Endothelial cell of umbilical vein (primary cell): Measurements from ENCODE around the gene KIAA0930. TPM values are rescaled to one million over a fixed set of nuclear protein-coding genes. Genes with fewer than 3 reads are reported as not detected.

ENCODE experiments used
- BruUV-seq: library from RNA; stranded (reverse); fragments of 400-500 nt; replicated peaks from 2 replicates; lab custom pipeline; 2021; lab: Mats Ljungman, UMichigan
- CTCF ChIA-PET: fragments of 300-600, 350-600 bp; sonication (Branson Sonifier 250); formaldehyde crosslinking; loops from one replicate; lab custom pipeline; 2021; ENCODE audit warnings: antibody characterized with exemption, inconsistent platforms; lab: Charles Lee
- POLR2A ChIA-PET: fragments of 300-600, 350-600 bp; sonication (Branson Sonifier 250); formaldehyde crosslinking; loops from one replicate; lab custom pipeline; 2021; ENCODE audit warnings: antibody characterized with exemption, inconsistent platforms; lab: Charles Lee
- DNase-seq: peaks from one replicate; pipeline ENCODE4 v3.0.0-alpha.2; 2011; ENCODE audit warnings: low read depth, low spot score
- FAIRE-seq: peaks from 2 replicates; lab custom pipeline; 2011; peaks lifted over from hg19 to GRCh38; lab: Jason Lieb, UNC
- H2AFZ ChIP-seq: 2 replicates; pipeline ENCODE4 v1.6.0; 2012; ENCODE audit warnings: low read depth, low read length, control low read depth, inconsistent platforms
- H3K27ac ChIP-seq: 2 replicates; pipeline ENCODE4 v1.5.1; 2011; ENCODE audit warnings: low read depth, mild to moderate bottlenecking, control low read depth, low read length, moderate library complexity; ENCODE audit not compliant: insufficient read depth
- H3K27me3 ChIP-seq, 2 experiments: 2 replicates each; pipeline versions ENCODE4 v1.6.0 to v1.6.1; 2011; ENCODE audit warnings: low read length in 2 of 2, mixed read lengths in 1 of 2; ENCODE audit not compliant: control insufficient read depth in 2 of 2, insufficient read depth in 2 of 2
- H3K36me3 ChIP-seq, 2 experiments: 2 replicates in 1 of 2; 3 replicates in 1 of 2; pipeline ENCODE4 v1.5.1; 2011; ENCODE audit warnings: low read length in 2 of 2, mild to moderate bottlenecking in 1 of 2, moderate library complexity in 1 of 2; ENCODE audit not compliant: control insufficient read depth in 2 of 2, insufficient read depth in 2 of 2; ENCODE audit errors: extremely low read depth in 1 of 2
- H3K4me1 ChIP-seq: 3 replicates; pipeline ENCODE4 v1.5.1; 2011; ENCODE audit warnings: mild to moderate bottlenecking, low read length; ENCODE audit not compliant: control insufficient read depth, insufficient read depth; ENCODE audit errors: extremely low read depth
- H3K4me2 ChIP-seq: 2 replicates; pipeline ENCODE4 v1.6.1; 2011; ENCODE audit warnings: low read length, control low read depth, mixed read lengths; ENCODE audit not compliant: insufficient read depth
- H3K4me3 ChIP-seq, 3 experiments: fragments of 200-600 bp in 1 of 3; sonication (generic), shearing (Covaris generic) in 1 of 3; replicated peaks in 1 of 3; 2 replicates each; pipeline ENCODE4 v1.5.1; 2011 to 2016; ENCODE audit warnings: control low read depth in 3 of 3, low read length in 3 of 3, mild to moderate bottlenecking in 2 of 3, inconsistent platforms in 1 of 3, low read depth in 1 of 3, moderate library complexity in 1 of 3; ENCODE audit not compliant: insufficient read depth in 1 of 3
- H3K79me2 ChIP-seq: 2 replicates; pipeline ENCODE4 v1.6.0; 2012; ENCODE audit warnings: low read length, inconsistent platforms; ENCODE audit not compliant: control insufficient read depth, insufficient read depth
- H3K9ac ChIP-seq: replicated peaks from 2 replicates; pipeline ENCODE3; 2011; ENCODE audit warnings: low read length, control low read depth; ENCODE audit not compliant: insufficient read depth; ENCODE audit errors: extremely low read depth
- H3K9me1 ChIP-seq: replicated peaks from 3 replicates; pipeline ENCODE4 v1.6.0; 2011; ENCODE audit warnings: mild to moderate bottlenecking, low read length; ENCODE audit not compliant: control insufficient read depth, insufficient read depth; ENCODE audit errors: extremely low read depth
- H3K9me3 ChIP-seq: replicated peaks from 2 replicates; pipeline ENCODE4 v1.5.1; 2012; ENCODE audit warnings: low read length, inconsistent platforms; ENCODE audit not compliant: control insufficient read depth, insufficient read depth
- H4K20me1 ChIP-seq: replicated peaks from 2 replicates; pipeline ENCODE3; 2011; ENCODE audit warnings: mild to moderate bottlenecking, low read length; ENCODE audit not compliant: control insufficient read depth, insufficient read depth; ENCODE audit errors: extremely low read depth
- EZH2 ChIP-seq: IDR thresholded peaks from 2 replicates; pipeline ENCODE4 v1.6.1; 2012; ENCODE audit warnings: borderline replicate concordance, low read depth, mild to moderate bottlenecking, moderate library complexity, low read length, inconsistent platforms; ENCODE audit not compliant: severe bottlenecking
- FOS ChIP-seq: IDR thresholded peaks from 2 replicates; pipeline ENCODE4 v1.6.1; 2011; ENCODE audit warnings: mild to moderate bottlenecking, low read length, moderate library complexity, borderline replicate concordance; ENCODE audit not compliant: insufficient read depth
- GATA2 ChIP-seq: IDR thresholded peaks from 2 replicates; pipeline ENCODE4 v1.7.0; 2011; ENCODE audit warnings: low read depth, mild to moderate bottlenecking, moderate library complexity, mixed read lengths, low read length; ENCODE audit not compliant: insufficient read length, insufficient read depth
- JUN ChIP-seq: IDR thresholded peaks from 2 replicates; pipeline ENCODE4 v1.6.1; 2011; ENCODE audit warnings: borderline replicate concordance, low read depth; ENCODE audit not compliant: insufficient read length, insufficient read depth
- MAX ChIP-seq: IDR thresholded peaks from 2 replicates; pipeline ENCODE4 v1.6.1; 2011; ENCODE audit not compliant: insufficient read depth, insufficient read length
- MYC ChIP-seq: IDR thresholded peaks from one replicate; pipeline ENCODE4 v1.6.1; 2011; ENCODE audit warnings: mild to moderate bottlenecking, low read depth, low read length
- POLR2A ChIP-seq: IDR thresholded peaks from 2 replicates; pipeline ENCODE4 v1.6.1; 2012; ENCODE audit warnings: low read depth, mild to moderate bottlenecking, control low read depth, low read length
- POLR2AphosphoS5 ChIP-seq: IDR thresholded peaks from 2 replicates; pipeline ENCODE4 v1.6.1; 2012; ENCODE audit warnings: low read depth, mild to moderate bottlenecking, control low read depth, low read length, moderate library complexity; ENCODE audit not compliant: insufficient read depth
- dilution Hi-C: fragments of 300-500 bp; cut with MboI; formaldehyde crosslinking; loops from one replicate; pipeline ENCODE4 v1.15.0; 2019; ENCODE audit warnings: low sequenced_read_pairs; ENCODE audit not compliant: extremely low pct_ligation_motif_present
- intact Hi-C: fragments of 100-400 bp; cut with micrococcal nuclease; formaldehyde crosslinking; loops from one replicate; pipeline ENCODE4 v1.10.0; 2022
- polyA plus RNA-seq, 4 experiments: library from polyadenylated mRNA; depleted of rRNA in 3 of 4; stranded (reverse) in 3 of 4; unstranded in 1 of 4; fragments of >200 nt; gene quantifications; 2 replicates each; pipeline versions ENCODE4 v1.2.1 to v1.2.3, GENCODE V29; 2011 to 2012; ENCODE audit warnings: missing spikeins in 1 of 4
- total RNA-seq: library from RNA; stranded (reverse); gene quantifications from 2 replicates; pipeline ENCODE4 v1.2.3, GENCODE V29; 2021
- TF ChIP-seq, protein P1 (sequence below), 2 donors: IDR thresholded peaks; 1 replicate in 1 of 2; 2 replicates in 1 of 2; pipeline ENCODE4 v1.5.1; 2011; ENCODE audit warnings: low read length in 2 of 2, mild to moderate bottlenecking in 2 of 2, moderate library complexity in 2 of 2, control low read depth in 1 of 2, inconsistent platforms in 1 of 2, low read depth in 1 of 2; ENCODE audit not compliant: insufficient read depth in 1 of 2; ENCODE audit errors: extremely low read depth in 1 of 2

Gene KIAA0930
- total and polyA plus RNA-seq, 2 donors (not counting 3 experiments of a cell fraction or from before 2014, with no cell fraction given), result 37.9 to 53.6 TPM

GRCh38 chr22:45163099-45163450 is 77.6 kb downstream of the KIAA0930 start:
- intact Hi-C loops, result loop anchor here (1.0 to 5.0 kb wide), 4 partner anchors 8 to 99 kb away; partner anchors contain the start of gene KIAA0930
- H3K27me3 ChIP-seq, result no peaks in the 10 kb centered on the region
- FAIRE-seq, result no peak
- no peaks in the 10 kb centered on the region for H3K9me3 ChIP-seq
- TSS peak; percentile 64 for BruUV-seq
- peak overlapping the region; percentile 91 for H3K4me2 ChIP-seq
- DNase-seq, result no peak
- H3K4me1 ChIP-seq, result peaks cover 38% of the 10 kb centered on the region
- peak overlapping the region; percentile 86 for H3K9ac ChIP-seq
- peaks cover 90% of the 10 kb centered on the region for H3K79me2 ChIP-seq
- ChIA-PET POLR2A (no interaction called here), CTCF (interaction anchor here (0.9 to 1.6 kb wide), 10 partner anchors 11 to 99 kb away, joined by 3 to 12 read pairs (median 4); no protein-coding TSS in a partner anchor)
- no peaks in the 10 kb centered on the region for H3K9me1 ChIP-seq
- peak overlapping the region; percentile 85 for H3K27ac ChIP-seq
- H4K20me1 ChIP-seq, result no peaks in the 10 kb centered on the region
- peaks cover 0 to 6% of the 10 kb centered on the region in 2 experiments for H3K36me3 ChIP-seq
- H2AFZ ChIP-seq, result peak overlapping the region; percentile 93
- dilution Hi-C loops, result no loop called here
- no peak for TF ChIP-seq FOS
- TF ChIP-seq EZH2, result no peak
- TF ChIP-seq GATA2, result no peak
- TF ChIP-seq, protein P1, sequence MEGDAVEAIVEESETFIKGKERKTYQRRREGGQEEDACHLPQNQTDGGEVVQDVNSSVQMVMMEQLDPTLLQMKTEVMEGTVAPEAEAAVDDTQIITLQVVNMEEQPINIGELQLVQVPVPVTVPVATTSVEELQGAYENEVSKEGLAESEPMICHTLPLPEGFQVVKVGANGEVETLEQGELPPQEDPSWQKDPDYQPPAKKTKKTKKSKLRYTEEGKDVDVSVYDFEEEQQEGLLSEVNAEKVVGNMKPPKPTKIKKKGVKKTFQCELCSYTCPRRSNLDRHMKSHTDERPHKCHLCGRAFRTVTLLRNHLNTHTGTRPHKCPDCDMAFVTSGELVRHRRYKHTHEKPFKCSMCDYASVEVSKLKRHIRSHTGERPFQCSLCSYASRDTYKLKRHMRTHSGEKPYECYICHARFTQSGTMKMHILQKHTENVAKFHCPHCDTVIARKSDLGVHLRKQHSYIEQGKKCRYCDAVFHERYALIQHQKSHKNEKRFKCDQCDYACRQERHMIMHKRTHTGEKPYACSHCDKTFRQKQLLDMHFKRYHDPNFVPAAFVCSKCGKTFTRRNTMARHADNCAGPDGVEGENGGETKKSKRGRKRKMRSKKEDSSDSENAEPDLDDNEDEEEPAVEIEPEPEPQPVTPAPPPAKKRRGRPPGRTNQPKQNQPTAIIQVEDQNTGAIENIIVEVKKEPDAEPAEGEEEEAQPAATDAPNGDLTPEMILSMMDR (IDR thresholded peaks at IDR 0.05; ENCODE audit: extremely low read depth in 1 of 2, insufficient read depth in 1 of 2, low read depth in 1 of 2, low read length in 2 of 2), result no peak
- TF ChIP-seq MYC, result no peak
- no peak for TF ChIP-seq POLR2AphosphoS5
- TF ChIP-seq MAX, result no peak
- no peak for TF ChIP-seq POLR2A
- no peak for TF ChIP-seq JUN
- peak overlapping the region; percentile 75 to 91 (median 89) for H3K4me3 ChIP-seq
